Measurements from ENCODE around the gene DGUOK.

GRCh38 chr2:73946215-73946614 is 19.5 kb downstream of the DGUOK start:
- TF ChIP-seq YY1 (IDR thresholded peaks at IDR 0.05; ENCODE audit: insufficient read depth, insufficient read length) (no peak), ZNF274 (IDR thresholded peaks at IDR 0.05; ENCODE audit: low read depth, low read length) (no peak), SUZ12 (IDR thresholded peaks at IDR 0.05; ENCODE audit: extremely low read depth, insufficient read depth, insufficient read length) (no peak)

Data from NT2/D1 (cell line).